ENCODE data around the gene OBP2B. TPM values are rescaled to one million over a fixed set of nuclear protein-coding genes. Genes with fewer than 3 reads are reported as not detected.

Gene OBP2B
- total and polyA plus RNA-seq, 7 donors, result not detected

DNA sequence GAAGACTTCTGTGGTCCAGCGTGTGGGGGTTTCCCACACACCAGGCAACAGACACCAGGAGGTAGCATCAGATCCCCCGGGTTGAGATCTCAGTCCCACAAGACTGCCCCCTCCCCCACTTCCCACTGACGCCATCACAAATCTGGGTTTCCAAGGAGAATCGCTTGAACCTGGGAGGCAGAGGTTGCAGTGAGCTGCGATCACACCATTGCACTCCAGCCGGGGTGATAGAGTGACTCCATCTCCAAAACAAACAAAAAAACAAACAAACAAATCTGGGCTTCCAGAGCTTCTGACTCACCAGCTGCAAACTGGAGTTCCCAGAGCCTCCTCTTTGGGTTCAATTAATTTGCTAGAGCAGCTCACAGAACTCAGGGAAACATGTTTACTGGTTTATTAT lies 40.6 kb downstream of the OBP2B start:
- WGBS, 2 donors, result 70% methylated on average over 6 of the region's 6 CpGs
- no peak for TF ChIP-seq POLR2A (IDR thresholded peaks at IDR 0.05)
- no peak for TF ChIP-seq EP300 (IDR thresholded peaks at IDR 0.05)
- no peak for TF ChIP-seq POLR2AphosphoS5 (IDR thresholded peaks at IDR 0.05)
- TF ChIP-seq CTCF (IDR thresholded peaks at IDR 0.05), result no peak
- no peak overlapping the region for H3K4me3 ChIP-seq
- peaks cover 0 to 13% (median 7%) of the 10 kb centered on the region in 4 donors for H3K4me1 ChIP-seq
- H3K27me3 ChIP-seq, result no peaks in the 10 kb centered on the region
- DNase-seq, result no peak
- intact Hi-C loops (cut with DNase I), result no loop called here
- no peaks in the 10 kb centered on the region for H3K36me3 ChIP-seq
- no peak overlapping the region for H3K27ac ChIP-seq
- H3K9me3 ChIP-seq, result no peaks in the 10 kb centered on the region

DNA sequence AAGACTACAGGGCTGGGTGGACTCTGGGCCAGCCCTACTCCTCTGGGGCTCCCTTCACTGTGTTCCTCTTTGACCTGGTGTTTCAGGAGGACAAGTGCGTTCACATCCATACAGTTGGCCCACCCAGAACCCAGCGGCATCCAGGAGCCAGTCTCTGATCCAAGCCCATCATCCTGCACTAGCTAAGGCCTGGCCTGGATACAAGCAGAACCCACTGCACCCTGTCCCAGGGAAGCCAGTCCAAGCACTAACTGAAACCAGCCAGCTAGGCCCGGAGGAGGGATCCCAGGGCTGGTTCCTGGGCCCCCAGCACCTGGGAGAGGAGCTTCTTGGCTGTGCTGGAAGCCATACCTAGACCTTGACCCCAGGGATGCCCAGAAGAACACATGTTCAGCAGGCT lies 41.3 kb downstream of the OBP2B start:
- Histone ChIP-seq H3K4me1 (peaks cover 0 to 19% (median 13%) of the 10 kb centered on the region in 4 donors), H3K36me3 (no peaks in the 10 kb centered on the region), H3K4me3 (no peak overlapping the region), H3K27me3 (no peaks in the 10 kb centered on the region), H3K9me3 (no peaks in the 10 kb centered on the region), H3K27ac (no peak overlapping the region)
- WGBS, 2 donors, result 91 to 94% methylated on average over 3 of the region's 3 CpGs
- TF ChIP-seq EP300 (IDR thresholded peaks at IDR 0.05) (no peak), POLR2AphosphoS5 (IDR thresholded peaks at IDR 0.05) (no peak), POLR2A (IDR thresholded peaks at IDR 0.05) (no peak), CTCF (IDR thresholded peaks at IDR 0.05) (no peak)
- intact Hi-C loops (cut with DNase I), result no loop called here
- peak; percentile 30 for DNase-seq

DNA sequence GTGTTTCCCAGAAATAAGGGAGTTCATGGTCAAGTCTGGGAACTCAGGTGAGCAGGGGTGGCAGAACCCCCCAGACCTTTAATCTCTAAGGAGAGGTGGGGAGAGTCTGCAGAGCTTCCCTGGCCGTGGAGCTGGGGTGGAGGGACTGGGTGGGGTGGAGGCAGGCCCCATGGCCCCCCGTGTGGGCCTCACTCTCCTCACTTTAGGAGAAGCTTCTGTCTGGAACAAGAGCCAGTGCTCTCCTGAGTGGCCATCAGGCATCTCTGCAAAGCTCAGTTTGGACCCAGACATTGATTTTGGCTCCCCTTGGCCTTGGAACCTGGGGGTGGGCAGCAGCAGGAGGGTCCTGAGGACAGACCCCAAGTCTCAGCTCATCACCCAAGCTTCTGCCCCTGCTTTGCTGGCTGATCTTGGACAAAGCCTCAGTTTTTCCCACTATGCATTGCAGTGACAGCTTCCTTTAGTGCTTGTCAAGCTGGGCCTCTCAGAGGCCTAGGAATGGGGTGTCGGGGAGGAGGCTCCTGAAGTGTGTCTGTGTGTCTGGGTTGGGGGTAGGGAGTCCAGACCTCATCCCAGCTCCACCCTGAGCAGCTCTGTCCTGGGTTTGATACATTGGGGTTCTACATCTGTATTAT lies 41.8 kb downstream of the OBP2B start:
- intact Hi-C loops (cut with DNase I), result no loop called here
- H3K4me3 ChIP-seq, result no peak overlapping the region
- H3K27me3 ChIP-seq, result no peaks in the 10 kb centered on the region
- DNase-seq, result no peak
- WGBS, 2 donors, result 77 to 81% methylated on average over 3 of the region's 3 CpGs
- no peaks in the 10 kb centered on the region for H3K9me3 ChIP-seq
- H3K4me1 ChIP-seq, result peaks cover 0 to 25% (median 16%) of the 10 kb centered on the region in 4 donors
- TF ChIP-seq POLR2A (IDR thresholded peaks at IDR 0.05) (no peak), EP300 (IDR thresholded peaks at IDR 0.05) (no peak), POLR2AphosphoS5 (IDR thresholded peaks at IDR 0.05) (no peak), CTCF (IDR thresholded peaks at IDR 0.05) (no peak)
- H3K36me3 ChIP-seq, result no peaks in the 10 kb centered on the region
- no peak overlapping the region for H3K27ac ChIP-seq

DNA sequence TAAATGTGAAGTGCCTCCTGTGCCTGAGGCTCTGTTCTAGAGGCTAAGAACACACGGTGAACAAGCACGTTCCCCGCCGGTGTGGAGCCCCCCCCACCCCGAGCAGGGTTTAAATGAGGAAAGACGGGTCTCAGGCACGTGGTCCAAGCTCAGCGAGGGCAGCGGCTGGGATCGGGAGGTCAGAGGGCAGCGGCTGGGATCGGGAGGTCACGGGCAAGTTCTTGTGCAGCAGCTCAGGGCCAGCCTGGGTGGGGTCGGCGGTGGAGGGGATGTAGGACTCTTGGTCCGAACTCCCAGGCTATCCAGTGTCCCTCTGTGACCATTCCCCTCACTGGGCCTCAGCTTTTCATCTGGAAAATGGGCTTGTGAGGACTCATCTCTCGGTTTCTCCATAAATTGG lies 42.7 kb downstream of the OBP2B start:
- WGBS, 2 donors, result 77 to 87% methylated on average over 17 of the region's 17 CpGs
- intact Hi-C loops (cut with DNase I), result no loop called here
- Histone ChIP-seq H3K4me1 (peaks cover 0 to 30% (median 18%) of the 10 kb centered on the region in 4 donors), H3K36me3 (no peaks in the 10 kb centered on the region), H3K27me3 (no peaks in the 10 kb centered on the region), H3K9me3 (no peaks in the 10 kb centered on the region), H3K4me3 (no peak overlapping the region), H3K27ac (no peak overlapping the region)
- peak; percentile 63 for DNase-seq
- TF ChIP-seq POLR2A (IDR thresholded peaks at IDR 0.05) (no peak), EP300 (IDR thresholded peaks at IDR 0.05) (no peak), POLR2AphosphoS5 (IDR thresholded peaks at IDR 0.05) (no peak), CTCF (IDR thresholded peaks at IDR 0.05) (no peak)

DNA sequence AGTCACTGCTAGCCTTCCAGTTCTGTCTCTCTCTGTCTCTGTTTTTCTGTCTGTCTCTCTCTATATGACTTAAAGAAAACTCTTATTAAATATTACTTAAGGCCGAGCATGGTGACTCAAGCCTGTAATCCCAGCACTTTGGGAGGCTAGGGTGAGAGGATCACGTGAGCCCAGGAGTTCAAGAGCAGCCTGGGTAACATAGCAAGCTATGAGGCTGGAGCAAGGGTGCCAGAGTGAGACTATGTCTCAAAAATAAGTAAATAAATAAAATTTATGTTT lies 43.7 kb downstream of the OBP2B start:
- Histone ChIP-seq H3K36me3 (no peaks in the 10 kb centered on the region), H3K27me3 (no peaks in the 10 kb centered on the region), H3K9me3 (no peaks in the 10 kb centered on the region), H3K4me3 (no peak overlapping the region), H3K27ac (no peak overlapping the region), H3K4me1 (peaks cover 0 to 34% (median 24%) of the 10 kb centered on the region in 4 donors)
- intact Hi-C loops (cut with DNase I), result no loop called here
- WGBS, 2 donors, result 87 to 88% methylated on average over 2 of the region's 2 CpGs
- no peak for DNase-seq
- TF ChIP-seq POLR2A (IDR thresholded peaks at IDR 0.05) (no peak), POLR2AphosphoS5 (IDR thresholded peaks at IDR 0.05) (no peak), CTCF (IDR thresholded peaks at IDR 0.05) (no peak), EP300 (IDR thresholded peaks at IDR 0.05) (no peak)

Measured in sigmoid colon (tissue), 7 donors.